ENCODE data around the gene TEX261. TPM values are rescaled to one million over a fixed set of nuclear protein-coding genes. Genes with fewer than 3 reads are reported as not detected.
A peak's percentile ranks its signal among the peaks of the same experiment; 100 is the strongest.

The TEX261 gene
- total RNA-seq, 1 donor from 2014 or later: 54.1 TPM

GRCh38 chr2:70986499-70987189 lies 8.0 kb downstream of the TEX261 start:
- H3K9me3 Mint-ChIP-seq: no peaks in the 10 kb centered on the region
- ATAC-seq (ENCODE audit: low read depth) (no peak), DNase-seq (no peak)
- H3K27me3 Mint-ChIP-seq: no peaks in the 10 kb centered on the region
- peaks cover 10% of the 10 kb centered on the region for H3K4me1 Mint-ChIP-seq
- ChIA-PET POLR2A (no interaction called here), CTCF (interaction anchor here (3.9 kb wide), 1 partner anchor 21 kb away, joined by 22 read pairs; no protein-coding TSS in a partner anchor)
- no peak overlapping the region for H3K27ac Mint-ChIP-seq
- intact Hi-C loops (cut with micrococcal nuclease): no loop called here
- H3K36me3 Mint-ChIP-seq (ENCODE audit: low read depth): peaks cover 59% of the 10 kb centered on the region
- TF ChIP-seq, protein P1, sequence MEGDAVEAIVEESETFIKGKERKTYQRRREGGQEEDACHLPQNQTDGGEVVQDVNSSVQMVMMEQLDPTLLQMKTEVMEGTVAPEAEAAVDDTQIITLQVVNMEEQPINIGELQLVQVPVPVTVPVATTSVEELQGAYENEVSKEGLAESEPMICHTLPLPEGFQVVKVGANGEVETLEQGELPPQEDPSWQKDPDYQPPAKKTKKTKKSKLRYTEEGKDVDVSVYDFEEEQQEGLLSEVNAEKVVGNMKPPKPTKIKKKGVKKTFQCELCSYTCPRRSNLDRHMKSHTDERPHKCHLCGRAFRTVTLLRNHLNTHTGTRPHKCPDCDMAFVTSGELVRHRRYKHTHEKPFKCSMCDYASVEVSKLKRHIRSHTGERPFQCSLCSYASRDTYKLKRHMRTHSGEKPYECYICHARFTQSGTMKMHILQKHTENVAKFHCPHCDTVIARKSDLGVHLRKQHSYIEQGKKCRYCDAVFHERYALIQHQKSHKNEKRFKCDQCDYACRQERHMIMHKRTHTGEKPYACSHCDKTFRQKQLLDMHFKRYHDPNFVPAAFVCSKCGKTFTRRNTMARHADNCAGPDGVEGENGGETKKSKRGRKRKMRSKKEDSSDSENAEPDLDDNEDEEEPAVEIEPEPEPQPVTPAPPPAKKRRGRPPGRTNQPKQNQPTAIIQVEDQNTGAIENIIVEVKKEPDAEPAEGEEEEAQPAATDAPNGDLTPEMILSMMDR (IDR thresholded peaks at IDR 0.05): no peak
- no peak overlapping the region for H3K4me3 Mint-ChIP-seq

GRCh38 chr2:70985956-70986355 lies 8.7 kb downstream of the TEX261 start:
- Mint-ChIP-seq H3K4me1 (peaks cover 6% of the 10 kb centered on the region), H3K36me3 (ENCODE audit: low read depth) (peaks cover 54% of the 10 kb centered on the region), H3K9me3 (no peaks in the 10 kb centered on the region), H3K4me3 (no peak overlapping the region), H3K27ac (no peak overlapping the region), H3K27me3 (no peaks in the 10 kb centered on the region)
- TF ChIP-seq, protein P1 (IDR thresholded peaks at IDR 0.05): no peak
- CTCF ChIA-PET: interaction anchor here (3.9 kb wide), 1 partner anchor 20 kb away, joined by 22 read pairs; no protein-coding TSS in a partner anchor
- intact Hi-C loops (cut with micrococcal nuclease): loop anchor here (1.0 kb wide), 1 partner anchor 9 kb away; no protein-coding TSS in a partner anchor
- POLR2A ChIA-PET: no interaction called here
- DNase-seq (no peak), ATAC-seq (ENCODE audit: low read depth) (no peak)

DNA sequence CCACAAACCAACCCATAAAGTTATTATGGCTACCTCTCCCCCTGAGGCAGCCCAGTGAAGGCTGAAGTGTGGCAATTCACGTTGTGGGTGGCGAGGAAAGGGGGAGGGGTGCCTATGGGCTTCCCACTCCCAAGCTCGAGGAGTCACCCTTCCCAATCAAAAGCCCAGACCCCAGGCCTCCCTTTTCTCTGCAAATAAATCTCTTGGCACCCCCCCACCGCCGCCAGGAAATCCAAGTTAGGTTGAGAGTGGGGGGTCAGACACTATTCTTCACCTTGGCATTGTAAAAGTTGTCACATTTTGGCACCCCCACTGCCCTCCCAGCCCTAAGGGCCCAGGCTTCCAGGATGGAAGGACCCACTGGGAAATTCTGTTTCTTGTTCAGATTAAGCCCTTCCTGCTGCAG lies 9.4 kb downstream of the TEX261 start:
- Mint-ChIP-seq H3K9me3 (no peaks in the 10 kb centered on the region), H3K27ac (no peak overlapping the region), H3K4me1 (peaks cover 4% of the 10 kb centered on the region), H3K36me3 (ENCODE audit: low read depth) (peaks cover 47% of the 10 kb centered on the region), H3K4me3 (no peak overlapping the region), H3K27me3 (no peaks in the 10 kb centered on the region)
- TF ChIP-seq, protein P1 (IDR thresholded peaks at IDR 0.05): no peak
- intact Hi-C loops (cut with micrococcal nuclease): loop anchor here (1.0 kb wide), 1 partner anchor 10 kb away; no protein-coding TSS in a partner anchor
- DNase-seq (no peak), ATAC-seq (ENCODE audit: low read depth) (no peak)
- ChIA-PET CTCF (interaction anchor here (1.0 to 3.9 kb wide), 5 partner anchors 12 to 35 kb away, joined by 3 to 22 read pairs (median 3); no protein-coding TSS in a partner anchor), POLR2A (interaction anchor here (0.7 to 0.9 kb wide), 2 partner anchors 11 to 83 kb away, joined by 4 to 5 read pairs; partner anchors contain the start of gene NAGK)

DNA sequence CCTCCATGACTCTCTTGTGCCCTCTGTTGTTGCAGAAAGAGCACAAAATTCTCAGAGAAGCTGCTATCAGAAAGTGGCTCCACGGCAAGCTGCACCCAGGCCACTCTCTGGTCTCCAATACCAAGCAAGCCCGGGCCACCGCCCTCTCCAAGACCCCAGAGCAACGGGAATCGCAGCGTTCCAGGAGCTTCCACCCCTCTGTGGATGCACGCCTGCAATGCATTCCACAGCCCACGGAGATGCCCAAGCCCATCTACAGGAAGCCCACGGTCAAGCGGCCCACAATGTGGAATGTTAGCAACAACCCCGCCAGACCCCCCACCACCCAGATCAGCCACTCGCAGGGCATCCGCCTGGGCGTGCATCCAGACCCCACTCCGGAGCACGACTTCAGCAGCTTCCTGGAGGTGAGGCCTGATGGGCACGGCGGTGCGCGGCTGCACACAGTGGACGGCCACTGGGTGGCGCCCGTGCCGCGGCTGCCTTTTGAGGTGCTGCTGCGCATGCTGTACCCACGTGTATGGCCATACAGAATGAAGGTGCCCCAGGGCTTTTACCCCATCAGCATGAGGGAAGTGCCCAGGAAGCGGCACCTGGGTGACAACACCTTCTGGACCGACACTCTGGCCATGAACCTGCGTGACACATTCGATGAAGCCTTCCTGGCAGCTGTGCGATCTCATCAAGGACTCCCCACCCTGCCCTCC lies 9.9 kb downstream of the TEX261 start:
- Mint-ChIP-seq H3K4me1 (peaks cover 4% of the 10 kb centered on the region), H3K4me3 (no peak overlapping the region), H3K9me3 (no peaks in the 10 kb centered on the region), H3K27me3 (no peaks in the 10 kb centered on the region), H3K27ac (no peak overlapping the region), H3K36me3 (ENCODE audit: low read depth) (peaks cover 43% of the 10 kb centered on the region)
- peak; percentile 52 for DNase-seq
- TF ChIP-seq, protein P1 (IDR thresholded peaks at IDR 0.05): no peak
- ChIA-PET CTCF (interaction anchor here (0.6 to 3.9 kb wide), 7 partner anchors 11 to 46 kb away, joined by 3 to 22 read pairs (median 4); no protein-coding TSS in a partner anchor), POLR2A (interaction anchor here (0.7 to 0.9 kb wide), 2 partner anchors 11 to 83 kb away, joined by 4 to 5 read pairs; partner anchors contain the start of gene NAGK)
- peak; percentile 94 for ATAC-seq (ENCODE audit: low read depth)
- intact Hi-C loops (cut with micrococcal nuclease): loop anchor here (1.0 kb wide), 2 partner anchors 11 to 17 kb away; no protein-coding TSS in a partner anchor

Data from activated B cell treated with CpG ODN at 0.5 μM for 24 hours (primary cell).